IPS-18a (cell line): ENCODE data around the gene MTUS2.

Source experiments
- H3K27ac ChIP-seq: one replicate; pipeline ENCODE4 v1.5.1; 2013; ENCODE audit warnings: low read length
- H3K27me3 ChIP-seq: one replicate; pipeline ENCODE4 v1.6.1; 2013; ENCODE audit warnings: mild to moderate bottlenecking, low read length; ENCODE audit not compliant: control insufficient read depth, insufficient read depth
- H3K36me3 ChIP-seq: one replicate; pipeline ENCODE4 v1.6.1; 2013; ENCODE audit warnings: low read depth, low read length; ENCODE audit not compliant: control insufficient read depth
- H3K4me1 ChIP-seq: one replicate; pipeline ENCODE4 v1.6.1; 2013; ENCODE audit warnings: low read depth, low read length; ENCODE audit not compliant: control insufficient read depth
- H3K4me3 ChIP-seq: one replicate; pipeline ENCODE4 v1.5.1; 2013; ENCODE audit warnings: low read length
- H3K9ac ChIP-seq: one replicate; pipeline ENCODE4 v1.6.1; 2013; ENCODE audit warnings: mild to moderate bottlenecking, low read length, moderate library complexity
- H3K9me3 ChIP-seq: one replicate; pipeline ENCODE4 v1.6.1; 2013; ENCODE audit warnings: low read depth, low read length; ENCODE audit not compliant: control insufficient read depth

Gene MTUS2

DNA sequence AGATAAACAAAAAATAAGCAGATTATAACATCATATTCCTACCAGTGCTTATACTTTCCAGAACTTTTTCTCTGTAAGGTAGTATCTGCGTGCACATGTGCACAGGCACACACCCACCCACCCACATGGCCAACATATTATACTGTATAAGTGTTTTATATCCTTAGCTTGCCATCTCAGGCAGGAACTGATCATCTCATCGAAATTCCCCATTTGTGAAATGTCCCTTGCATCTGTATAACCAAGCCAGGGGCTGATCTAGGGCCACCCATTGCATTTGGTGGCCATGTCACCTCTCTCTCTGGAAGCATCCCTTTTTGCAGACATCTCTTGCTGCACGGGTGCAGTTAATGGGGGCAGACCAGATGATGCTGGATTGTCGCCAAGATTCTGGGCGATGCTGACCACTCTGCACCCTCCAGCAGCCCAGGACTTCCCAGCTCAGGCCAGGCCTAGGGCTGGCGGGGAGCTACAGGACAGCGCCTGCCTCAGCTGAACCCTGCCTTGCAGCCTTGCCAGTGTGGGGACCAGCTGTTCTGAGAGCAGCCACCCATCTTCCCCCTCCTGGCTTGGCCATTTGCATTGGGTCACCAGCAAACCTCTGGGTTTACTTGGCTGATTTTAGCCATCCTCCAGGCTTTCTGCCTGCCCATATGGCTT is 679.5 kb downstream of the MTUS2 start:
- no peak overlapping the region for H3K4me3 ChIP-seq
- H3K9ac ChIP-seq = no peak overlapping the region
- no peaks in the 10 kb centered on the region for H3K9me3 ChIP-seq
- H3K27ac ChIP-seq = no peak overlapping the region
- peaks cover 8% of the 10 kb centered on the region for H3K4me1 ChIP-seq
- no peaks in the 10 kb centered on the region for H3K27me3 ChIP-seq
- H3K36me3 ChIP-seq = no peaks in the 10 kb centered on the region

DNA sequence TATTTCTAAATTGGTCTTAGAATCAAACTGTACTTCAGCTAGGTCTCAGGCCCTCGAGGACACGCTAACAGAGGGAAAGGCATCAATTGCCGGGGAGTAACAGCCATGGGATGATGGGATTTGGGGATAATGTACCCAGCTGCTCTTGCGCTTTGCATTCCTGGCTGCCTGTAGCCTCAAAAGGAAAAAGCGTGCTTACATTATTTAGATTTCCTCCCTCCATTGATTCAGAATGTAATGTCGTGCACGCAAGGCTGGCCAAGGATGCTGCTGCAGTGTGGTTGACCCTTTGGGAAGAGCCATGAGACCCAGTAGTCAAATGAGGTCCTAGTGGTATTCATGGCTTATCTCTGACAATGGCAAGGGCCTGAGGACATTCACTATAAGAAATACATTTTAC is 680.2 kb downstream of the MTUS2 start:
- H3K4me1 ChIP-seq = peaks cover 8% of the 10 kb centered on the region
- no peaks in the 10 kb centered on the region for H3K27me3 ChIP-seq
- no peaks in the 10 kb centered on the region for H3K9me3 ChIP-seq
- H3K4me3 ChIP-seq = no peak overlapping the region
- H3K27ac ChIP-seq = no peak overlapping the region
- H3K36me3 ChIP-seq = no peaks in the 10 kb centered on the region
- no peak overlapping the region for H3K9ac ChIP-seq

DNA sequence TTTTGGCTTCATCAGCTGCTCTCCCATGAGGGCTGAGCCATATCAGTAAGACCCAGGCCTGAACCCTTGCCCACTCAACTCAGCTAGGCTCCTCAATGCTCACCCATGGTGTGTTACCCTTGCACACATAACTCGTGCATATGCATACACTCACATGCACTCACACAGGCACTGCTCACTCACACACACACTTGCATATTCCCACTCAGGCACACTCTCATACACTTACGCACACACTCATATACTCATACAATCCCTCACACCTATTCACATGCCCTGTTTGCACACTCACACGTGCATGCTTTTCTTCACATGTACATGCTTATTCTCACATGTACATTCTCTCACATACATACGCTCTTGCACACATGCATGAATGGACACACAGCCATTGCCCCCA is 681.5 kb downstream of the MTUS2 start:
- H3K4me3 ChIP-seq = no peak overlapping the region
- no peaks in the 10 kb centered on the region for H3K9me3 ChIP-seq
- H3K9ac ChIP-seq = no peak overlapping the region
- H3K36me3 ChIP-seq = no peaks in the 10 kb centered on the region
- H3K27ac ChIP-seq = no peak overlapping the region
- no peaks in the 10 kb centered on the region for H3K27me3 ChIP-seq
- H3K4me1 ChIP-seq = peaks cover 8% of the 10 kb centered on the region

DNA sequence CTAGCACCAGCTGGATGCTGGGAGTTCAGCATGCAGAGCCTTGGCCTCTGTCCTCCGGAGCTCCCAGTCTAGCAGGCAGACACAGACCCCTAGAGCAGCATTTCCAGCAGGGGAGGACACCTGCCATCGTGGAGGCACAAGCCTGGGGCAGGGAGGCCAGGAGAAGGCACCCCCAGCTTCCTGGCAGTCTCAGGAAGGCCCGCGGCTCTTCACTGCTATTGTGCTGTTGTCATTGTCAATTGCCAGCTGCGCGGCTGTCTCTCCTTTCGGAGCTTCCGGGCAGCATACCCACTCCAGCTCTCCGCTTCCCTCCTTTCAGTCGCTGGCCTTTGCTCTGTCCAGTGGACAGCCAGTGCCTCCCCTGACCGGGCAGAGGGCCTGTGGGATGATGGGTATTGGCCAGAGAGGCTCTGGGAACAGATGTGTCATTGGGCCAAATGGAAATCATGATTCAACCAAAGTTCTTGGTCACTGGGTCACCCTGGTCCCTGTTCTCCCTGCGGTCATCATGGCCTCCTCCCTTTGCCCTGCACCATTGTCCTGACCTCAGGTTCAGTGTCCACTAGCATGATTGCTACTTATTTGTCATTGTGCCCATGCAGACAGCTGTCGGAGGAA is 682.4 kb downstream of the MTUS2 start:
- Histone ChIP-seq H3K36me3 (no peaks in the 10 kb centered on the region), H3K27ac (no peak overlapping the region), H3K27me3 (no peaks in the 10 kb centered on the region), H3K4me3 (peak overlapping the region; percentile 23), H3K4me1 (peaks cover 2% of the 10 kb centered on the region), H3K9ac (no peak overlapping the region), H3K9me3 (no peaks in the 10 kb centered on the region)

DNA sequence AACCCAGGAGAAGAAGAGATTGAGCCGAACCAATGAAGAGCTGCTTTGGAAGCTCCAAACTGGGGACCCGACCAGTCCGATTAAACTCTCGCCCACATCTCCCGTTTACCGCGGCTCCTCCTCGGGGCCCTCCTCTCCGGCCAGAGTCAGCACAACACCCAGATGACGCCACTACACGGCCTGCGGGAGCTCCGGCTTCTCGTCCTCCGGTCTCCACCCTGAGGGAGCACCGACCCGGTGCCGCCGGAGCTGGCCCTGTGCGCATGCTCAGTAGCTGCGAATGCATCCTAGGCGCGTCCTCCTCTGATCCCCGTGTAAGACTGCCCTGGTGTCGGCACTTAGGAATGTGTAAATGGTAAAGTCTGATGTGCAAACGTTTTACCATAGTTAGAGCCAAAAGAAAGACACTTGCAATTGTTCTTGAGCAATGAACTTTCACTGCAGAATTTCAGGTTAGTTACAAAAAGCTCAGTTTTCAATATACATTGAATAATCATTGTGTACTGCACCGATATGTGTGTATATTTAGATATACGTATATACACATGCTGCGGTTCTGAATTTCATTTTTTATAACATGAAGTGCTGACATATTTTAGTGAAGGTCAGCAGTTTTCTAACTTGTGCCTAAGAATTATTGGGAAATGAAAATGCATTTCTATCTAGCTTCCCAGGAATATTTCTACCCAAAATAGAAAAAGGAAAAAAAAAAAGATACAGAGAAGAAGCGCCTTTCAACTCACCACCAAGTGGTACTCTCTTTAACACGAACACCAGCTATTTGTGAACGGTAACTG is 683.1 kb downstream of the MTUS2 start:
- Histone ChIP-seq H3K9ac (no peak overlapping the region), H3K4me3 (peak overlapping the region; percentile 23), H3K4me1 (peaks cover 2% of the 10 kb centered on the region), H3K27ac (no peak overlapping the region), H3K9me3 (no peaks in the 10 kb centered on the region), H3K36me3 (no peaks in the 10 kb centered on the region), H3K27me3 (no peaks in the 10 kb centered on the region)

DNA sequence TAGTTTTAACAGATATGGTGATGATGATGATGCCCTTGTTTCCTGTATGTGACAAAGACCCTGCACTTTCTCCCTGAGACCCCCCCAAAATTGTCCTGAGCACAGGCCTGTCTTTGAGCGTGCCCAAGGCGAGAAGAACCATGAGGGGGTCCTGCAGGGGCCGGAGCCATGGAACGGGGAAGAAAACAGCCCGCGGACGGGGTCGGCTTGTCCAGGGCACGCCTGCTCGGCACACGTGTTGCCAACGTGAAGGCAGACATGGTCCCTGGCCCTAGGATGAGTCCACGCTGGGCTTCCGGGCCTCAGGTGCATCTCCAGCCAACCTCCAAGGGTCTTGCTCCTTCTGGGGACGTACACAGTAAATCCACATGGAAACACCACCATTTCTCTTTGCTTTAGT is 684.6 kb downstream of the MTUS2 start:
- Histone ChIP-seq H3K9ac (no peak overlapping the region), H3K27me3 (no peaks in the 10 kb centered on the region), H3K4me1 (peaks cover 2% of the 10 kb centered on the region), H3K9me3 (no peaks in the 10 kb centered on the region), H3K36me3 (no peaks in the 10 kb centered on the region), H3K27ac (no peak overlapping the region), H3K4me3 (no peak overlapping the region)

DNA sequence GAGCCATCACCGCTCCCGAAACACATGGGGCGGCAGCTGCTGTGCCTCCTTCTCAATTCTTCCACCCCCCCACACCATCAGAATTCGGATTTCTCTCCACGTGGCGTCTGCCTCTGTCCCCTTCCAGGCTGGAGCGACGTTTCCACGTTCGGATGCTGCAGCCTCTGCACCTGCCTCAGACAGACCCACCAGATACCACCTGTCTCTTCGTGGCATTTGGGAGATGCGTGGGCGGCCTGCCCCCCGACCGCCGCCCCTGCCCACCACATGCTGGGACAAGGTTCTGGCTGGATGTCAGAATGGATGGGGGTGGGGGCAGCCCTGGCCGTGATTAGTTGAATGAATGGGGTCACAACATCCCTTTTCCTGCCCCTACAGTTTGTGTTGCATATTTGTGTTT is 685.4 kb downstream of the MTUS2 start:
- no peaks in the 10 kb centered on the region for H3K36me3 ChIP-seq
- H3K4me3 ChIP-seq = no peak overlapping the region
- H3K27me3 ChIP-seq = no peaks in the 10 kb centered on the region
- H3K9me3 ChIP-seq = no peaks in the 10 kb centered on the region
- peaks cover 2% of the 10 kb centered on the region for H3K4me1 ChIP-seq
- no peak overlapping the region for H3K9ac ChIP-seq
- no peak overlapping the region for H3K27ac ChIP-seq

DNA sequence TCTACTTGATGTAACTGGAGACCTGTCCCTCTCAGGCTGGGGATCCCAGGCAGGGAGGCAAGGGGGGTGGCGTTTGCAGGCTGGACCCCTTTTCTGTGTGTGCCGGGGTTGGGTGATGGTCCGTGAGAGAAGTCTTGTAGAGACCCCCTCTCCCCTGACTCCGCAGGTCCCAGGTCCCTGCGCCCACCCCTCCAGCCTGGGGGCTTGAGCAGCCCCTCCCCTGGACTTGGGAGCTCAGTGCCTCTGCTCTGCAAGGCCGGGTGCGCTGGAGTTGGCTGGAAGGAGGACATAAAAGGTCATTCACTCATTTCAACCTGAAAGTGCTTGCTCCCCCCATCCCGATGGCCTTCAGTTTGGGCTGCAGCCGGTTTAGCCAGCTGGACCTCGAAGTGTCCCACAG is 685.8 kb downstream of the MTUS2 start:
- H3K27ac ChIP-seq = no peak overlapping the region
- no peak overlapping the region for H3K9ac ChIP-seq
- H3K4me1 ChIP-seq = peaks cover 2% of the 10 kb centered on the region
- no peaks in the 10 kb centered on the region for H3K9me3 ChIP-seq
- no peaks in the 10 kb centered on the region for H3K36me3 ChIP-seq
- H3K4me3 ChIP-seq = no peak overlapping the region
- H3K27me3 ChIP-seq = no peaks in the 10 kb centered on the region

DNA sequence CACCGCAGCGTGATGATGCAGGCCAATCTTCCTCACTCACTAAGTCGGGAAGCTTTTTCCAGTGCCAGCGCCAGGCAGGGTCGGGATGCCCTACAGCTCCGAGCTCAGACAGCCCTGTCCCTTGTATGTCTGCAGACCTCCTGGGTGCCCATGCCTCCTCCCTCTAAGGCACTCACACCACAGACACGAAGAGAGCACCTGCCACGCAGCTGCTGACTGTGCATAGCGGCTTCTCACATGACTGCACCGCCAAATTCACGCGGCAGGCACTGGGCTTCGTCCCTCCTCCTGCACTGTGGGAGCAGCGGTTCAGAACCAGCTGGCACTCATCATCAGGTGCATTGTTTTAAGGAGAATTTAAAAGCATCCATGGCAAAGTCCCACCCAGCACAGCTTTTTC is 687.2 kb downstream of the MTUS2 start:
- Histone ChIP-seq H3K4me1 (peaks cover 2% of the 10 kb centered on the region), H3K9me3 (no peaks in the 10 kb centered on the region), H3K4me3 (no peak overlapping the region), H3K36me3 (peaks cover 10% of the 10 kb centered on the region), H3K27ac (no peak overlapping the region), H3K27me3 (no peaks in the 10 kb centered on the region), H3K9ac (no peak overlapping the region)

DNA sequence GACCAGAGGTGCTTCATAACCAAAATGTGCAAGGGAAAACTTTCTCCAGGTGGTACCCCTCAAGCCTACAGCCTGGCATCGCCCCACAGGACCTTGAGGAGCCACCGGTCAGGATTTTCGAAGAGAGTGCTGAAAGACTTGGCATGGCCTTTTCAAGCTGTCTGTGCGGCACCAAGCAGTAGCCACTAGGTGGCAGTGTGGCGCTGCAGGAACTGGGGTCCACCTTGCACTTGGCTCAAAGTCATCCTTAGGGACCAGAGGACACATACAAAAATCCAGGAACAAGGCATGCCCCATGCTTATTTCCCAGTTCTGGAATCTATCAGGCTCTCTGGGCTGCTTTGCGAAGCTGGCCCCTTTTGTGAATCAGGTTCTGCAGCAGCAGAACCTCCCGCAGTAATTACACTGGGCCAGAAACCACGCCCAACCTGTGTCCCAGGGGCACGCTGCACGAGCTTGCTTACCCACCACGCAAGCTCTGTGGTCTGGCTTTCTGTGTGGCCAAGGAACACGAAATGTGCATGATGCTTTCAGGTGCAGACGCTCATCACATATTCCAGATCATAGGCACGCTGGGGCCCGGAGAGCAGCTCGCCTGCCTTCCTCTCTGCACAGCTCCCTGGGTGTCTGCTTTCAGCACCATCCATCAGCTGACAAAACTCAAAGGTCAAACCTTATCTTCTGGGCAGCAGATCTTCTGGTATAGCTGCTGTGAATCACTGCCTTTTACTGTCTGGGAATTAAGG is 688.2 kb downstream of the MTUS2 start:
- H3K4me1 ChIP-seq = peaks cover 2% of the 10 kb centered on the region
- no peak overlapping the region for H3K9ac ChIP-seq
- H3K36me3 ChIP-seq = peaks cover 19% of the 10 kb centered on the region
- no peaks in the 10 kb centered on the region for H3K9me3 ChIP-seq
- H3K4me3 ChIP-seq = no peak overlapping the region
- no peaks in the 10 kb centered on the region for H3K27me3 ChIP-seq
- H3K27ac ChIP-seq = no peak overlapping the region

DNA sequence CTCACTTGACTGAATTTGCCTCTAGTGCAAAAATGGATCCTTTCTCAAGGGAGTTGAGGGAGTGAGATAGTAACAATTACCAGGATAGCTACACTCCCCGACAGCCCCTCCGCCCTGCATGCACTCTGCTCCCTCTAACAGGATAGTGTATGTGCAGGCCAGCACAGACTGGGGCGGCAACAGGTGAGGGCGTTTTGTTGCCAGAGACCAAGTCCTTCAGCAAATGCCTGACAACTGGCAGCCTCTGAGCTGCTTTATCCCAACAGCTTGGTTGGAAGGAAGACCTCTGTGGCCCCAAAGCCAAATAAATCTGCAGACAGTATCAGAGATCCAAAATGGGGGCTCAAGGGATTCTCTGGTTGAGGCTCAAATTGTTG is 688.7 kb downstream of the MTUS2 start:
- Histone ChIP-seq H3K27me3 (no peaks in the 10 kb centered on the region), H3K4me1 (no peaks in the 10 kb centered on the region), H3K9me3 (no peaks in the 10 kb centered on the region), H3K27ac (no peak overlapping the region), H3K9ac (no peak overlapping the region), H3K4me3 (no peak overlapping the region), H3K36me3 (peaks cover 25% of the 10 kb centered on the region)
